Spleen (tissue), 7 donors: ENCODE data around the gene NLGN1.

Experiments used
- POLR2A ChIP-seq, 3 donors: fragments of 450-650 bp; IDR thresholded peaks; one replicate each; pipeline ENCODE4 v1.5.1; 2017; ENCODE audit warnings: antibody characterized with exemption in 3 of 3, mild to moderate bottlenecking in 1 of 3
- POLR2AphosphoS5 ChIP-seq, 3 donors: sonication (generic); formaldehyde crosslinking; IDR thresholded peaks; one replicate each; pipeline ENCODE4 v1.5.1; 2017; ENCODE audit warnings: antibody characterized with exemption in 3 of 3
- TF ChIP-seq, protein P1 (sequence below), 11 experiments: fragments of 200-600 bp in 7 of 11; fragments of 450-650 bp in 4 of 11; sonication (generic) in 4 of 11; IDR thresholded peaks in 8 of 11; conservative IDR thresholded peaks in 3 of 11; 1 replicate in 7 of 11; 2 replicates in 4 of 11; pipeline versions ENCODE4 v1.4.0 to v1.8.0; 2016 to 2021; ENCODE audit warnings: antibody characterized with exemption in 11 of 11, inconsistent platforms in 4 of 11, mild to moderate bottlenecking in 1 of 11
- donor health status: DM: no; HTN: no; CAD: no; lungs with moderate emphysema.
- donor health status: DM: no; HTN: no; CAD: no.
- donor health status: DM: no; HTN: no; CAD: no.

- TF ChIP-seq, protein P1, sequence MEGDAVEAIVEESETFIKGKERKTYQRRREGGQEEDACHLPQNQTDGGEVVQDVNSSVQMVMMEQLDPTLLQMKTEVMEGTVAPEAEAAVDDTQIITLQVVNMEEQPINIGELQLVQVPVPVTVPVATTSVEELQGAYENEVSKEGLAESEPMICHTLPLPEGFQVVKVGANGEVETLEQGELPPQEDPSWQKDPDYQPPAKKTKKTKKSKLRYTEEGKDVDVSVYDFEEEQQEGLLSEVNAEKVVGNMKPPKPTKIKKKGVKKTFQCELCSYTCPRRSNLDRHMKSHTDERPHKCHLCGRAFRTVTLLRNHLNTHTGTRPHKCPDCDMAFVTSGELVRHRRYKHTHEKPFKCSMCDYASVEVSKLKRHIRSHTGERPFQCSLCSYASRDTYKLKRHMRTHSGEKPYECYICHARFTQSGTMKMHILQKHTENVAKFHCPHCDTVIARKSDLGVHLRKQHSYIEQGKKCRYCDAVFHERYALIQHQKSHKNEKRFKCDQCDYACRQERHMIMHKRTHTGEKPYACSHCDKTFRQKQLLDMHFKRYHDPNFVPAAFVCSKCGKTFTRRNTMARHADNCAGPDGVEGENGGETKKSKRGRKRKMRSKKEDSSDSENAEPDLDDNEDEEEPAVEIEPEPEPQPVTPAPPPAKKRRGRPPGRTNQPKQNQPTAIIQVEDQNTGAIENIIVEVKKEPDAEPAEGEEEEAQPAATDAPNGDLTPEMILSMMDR (IDR thresholded peaks at IDR 0.05 in 8 of 11, conservative IDR thresholded peaks at IDR 0.05 in 3 of 11) = no peak
- TF ChIP-seq POLR2AphosphoS5 (IDR thresholded peaks at IDR 0.05) (no peak), POLR2A (IDR thresholded peaks at IDR 0.05) (no peak)
These were observed 618.6 kb downstream of the NLGN1 start for GRCh38 chr3:174016186-174016585.
